ENCODE measurements around the gene FHIT. TPM values are rescaled to one million over a fixed set of nuclear protein-coding genes. Genes with fewer than 3 reads are reported as not detected.

Gene FHIT
- total and polyA plus RNA-seq, 2 experiments from 2014 or later, result 9.7 to 16.2 TPM

- Histone ChIP-seq H3K4me1 (ENCODE audit: insufficient read depth) (peaks cover 8% of the 10 kb centered on the region), H3K9me3 (ENCODE audit: low read depth) (no peaks in the 10 kb centered on the region), H3K9me2 (replicated peaks; ENCODE audit: insufficient read depth) (no peaks in the 10 kb centered on the region), H3K79me2 (no peaks in the 10 kb centered on the region), H3K4me3 (no peak overlapping the region), H3K36me3 (replicated peaks; ENCODE audit: insufficient read depth, low read depth) (no peaks in the 10 kb centered on the region), H4K20me1 (ENCODE audit: insufficient read depth, poor library complexity, severe bottlenecking) (no peaks in the 10 kb centered on the region), H3K4me2 (no peak overlapping the region), H3K27ac (no peak overlapping the region), H3K27me3 (no peaks in the 10 kb centered on the region), H2AFZ (no peak overlapping the region)
- no peak for DNase-seq (ENCODE audit: low spot score)
- TF ChIP-seq CTCF (IDR thresholded peaks at IDR 0.05; ENCODE audit: poor library complexity) (no peak), EZH2phosphoT487 (IDR thresholded peaks at IDR 0.05; ENCODE audit: low read depth, severe bottlenecking, unreplicated experiment) (no peak), EZH2 (IDR thresholded peaks at IDR 0.05; ENCODE audit: borderline replicate concordance) (no peak)
Measured at GRCh38 chr3:59728587-59728908, 1522.7 kb downstream of the FHIT start.

GRCh38 chr3:59727902-59728586, 1523.2 kb downstream of the FHIT start:
- H3K4me2 ChIP-seq, result no peak overlapping the region

GRCh38 chr3:59726279-59726678, 1525.0 kb downstream of the FHIT start:
- H3K27me3 ChIP-seq, result no peaks in the 10 kb centered on the region
- no peak overlapping the region for H3K4me3 ChIP-seq
- H3K79me2 ChIP-seq, result no peaks in the 10 kb centered on the region
- no peak for DNase-seq (ENCODE audit: low spot score)
- peaks cover 8% of the 10 kb centered on the region for H3K4me1 ChIP-seq (ENCODE audit: insufficient read depth)
- WGBS (ENCODE audit: low lambda C conversion rate, missing lambda C conversion rate), result 89% methylated on average over 2 of the region's 2 CpGs
- no peak overlapping the region for H3K27ac ChIP-seq
- H4K20me1 ChIP-seq (ENCODE audit: insufficient read depth, poor library complexity, severe bottlenecking), result no peaks in the 10 kb centered on the region
- no peaks in the 10 kb centered on the region for H3K36me3 ChIP-seq (replicated peaks; ENCODE audit: insufficient read depth, low read depth)
- no peaks in the 10 kb centered on the region for H3K9me2 ChIP-seq (replicated peaks; ENCODE audit: insufficient read depth)
- H3K4me2 ChIP-seq, result no peak overlapping the region
- H3K9me3 ChIP-seq (ENCODE audit: low read depth), result no peaks in the 10 kb centered on the region
- TF ChIP-seq EZH2phosphoT487 (IDR thresholded peaks at IDR 0.05; ENCODE audit: low read depth, severe bottlenecking, unreplicated experiment) (no peak), CTCF (IDR thresholded peaks at IDR 0.05; ENCODE audit: poor library complexity) (no peak), EZH2 (IDR thresholded peaks at IDR 0.05; ENCODE audit: borderline replicate concordance) (no peak)
- no peak overlapping the region for H2AFZ ChIP-seq

More at GRCh38 chr3:59727902-59728586, 1523.2 kb downstream of the FHIT start:
- Histone ChIP-seq H3K36me3 (replicated peaks; ENCODE audit: insufficient read depth, low read depth) (no peaks in the 10 kb centered on the region), H2AFZ (no peak overlapping the region), H3K4me1 (ENCODE audit: insufficient read depth) (peaks cover 8% of the 10 kb centered on the region), H3K9me3 (ENCODE audit: low read depth) (no peaks in the 10 kb centered on the region), H3K79me2 (no peaks in the 10 kb centered on the region), H3K27me3 (no peaks in the 10 kb centered on the region), H3K27ac (no peak overlapping the region), H3K9me2 (replicated peaks; ENCODE audit: insufficient read depth) (no peaks in the 10 kb centered on the region), H3K4me3 (no peak overlapping the region), H4K20me1 (ENCODE audit: insufficient read depth, poor library complexity, severe bottlenecking) (no peaks in the 10 kb centered on the region)
- TF ChIP-seq CTCF (IDR thresholded peaks at IDR 0.05; ENCODE audit: poor library complexity) (no peak), EZH2phosphoT487 (IDR thresholded peaks at IDR 0.05; ENCODE audit: low read depth, severe bottlenecking, unreplicated experiment) (no peak), EZH2 (IDR thresholded peaks at IDR 0.05; ENCODE audit: borderline replicate concordance) (no peak)
- DNase-seq (ENCODE audit: low spot score), result no peak
- 71% methylated on average over 4 of the region's 4 CpGs for WGBS (ENCODE audit: low lambda C conversion rate, missing lambda C conversion rate)

All from hepatocyte (in vitro differentiated cells).